SU-DHL-6 (cell line): ENCODE results near the gene RETREG1.

Experiments
- EZH2phosphoT487 ChIP-seq: fragments of 200-600 bp; sonication (generic), shearing (Covaris generic); conservative IDR thresholded peaks from 2 replicates; pipeline ENCODE4 v1.6.1; 2018; ENCODE audit warnings: mild to moderate bottlenecking, antibody characterized with exemption, low read length, moderate library complexity, mixed read lengths
- TF ChIP-seq, protein P1 (sequence below): fragments of 200-600 bp; sonication (generic); IDR thresholded peaks from one replicate; pipeline ENCODE4 v1.5.1; 2017; ENCODE audit warnings: antibody characterized with exemption, mild to moderate bottlenecking, low read length, moderate library complexity; ENCODE audit not compliant: insufficient read depth, poor library complexity, severe bottlenecking

DNA sequence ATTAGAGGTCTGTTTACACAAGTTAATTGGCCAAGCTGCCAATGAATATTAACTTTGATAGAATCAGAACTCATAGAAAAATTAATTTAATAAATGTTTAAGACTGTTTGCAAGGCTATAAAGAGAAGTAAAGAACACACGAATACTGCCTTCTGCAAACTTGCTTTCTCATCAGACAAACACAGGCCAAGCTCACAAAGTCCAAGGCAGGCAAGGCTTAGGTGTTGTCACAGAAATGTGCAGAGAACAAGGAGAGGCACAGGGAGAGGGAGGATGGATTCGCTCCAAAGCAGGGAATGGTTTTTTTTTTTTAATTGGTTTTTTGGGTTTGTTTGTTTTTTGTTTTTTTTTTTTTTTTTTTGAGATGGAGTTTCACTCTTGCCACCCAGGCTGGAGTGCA, 43.4 kb downstream of the RETREG1 start:
- TF ChIP-seq, protein P1, sequence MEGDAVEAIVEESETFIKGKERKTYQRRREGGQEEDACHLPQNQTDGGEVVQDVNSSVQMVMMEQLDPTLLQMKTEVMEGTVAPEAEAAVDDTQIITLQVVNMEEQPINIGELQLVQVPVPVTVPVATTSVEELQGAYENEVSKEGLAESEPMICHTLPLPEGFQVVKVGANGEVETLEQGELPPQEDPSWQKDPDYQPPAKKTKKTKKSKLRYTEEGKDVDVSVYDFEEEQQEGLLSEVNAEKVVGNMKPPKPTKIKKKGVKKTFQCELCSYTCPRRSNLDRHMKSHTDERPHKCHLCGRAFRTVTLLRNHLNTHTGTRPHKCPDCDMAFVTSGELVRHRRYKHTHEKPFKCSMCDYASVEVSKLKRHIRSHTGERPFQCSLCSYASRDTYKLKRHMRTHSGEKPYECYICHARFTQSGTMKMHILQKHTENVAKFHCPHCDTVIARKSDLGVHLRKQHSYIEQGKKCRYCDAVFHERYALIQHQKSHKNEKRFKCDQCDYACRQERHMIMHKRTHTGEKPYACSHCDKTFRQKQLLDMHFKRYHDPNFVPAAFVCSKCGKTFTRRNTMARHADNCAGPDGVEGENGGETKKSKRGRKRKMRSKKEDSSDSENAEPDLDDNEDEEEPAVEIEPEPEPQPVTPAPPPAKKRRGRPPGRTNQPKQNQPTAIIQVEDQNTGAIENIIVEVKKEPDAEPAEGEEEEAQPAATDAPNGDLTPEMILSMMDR: no peak
- no peak for TF ChIP-seq EZH2phosphoT487
